BLaER1 treated with 17β-estradiol and CSF1 and Interleukin-3, amounts not matched to agents 10 nM and 100 nM (cell line): ENCODE results near the gene CKS1B.
A peak's percentile ranks its signal among the peaks of the same experiment; 100 is the strongest.

Experiments
- H3K27ac ChIP-seq, 11 experiments: shearing (Covaris generic); formaldehyde crosslinking; 2 replicates each; pipeline ENCODE4 v1.8.1; 2022
- H3K27me3 ChIP-seq, 11 experiments: shearing (Covaris generic); formaldehyde crosslinking; 2 replicates each; pipeline ENCODE4 v1.8.1; 2022
- H3K36me3 ChIP-seq, 11 experiments: shearing (Covaris generic); formaldehyde crosslinking; 2 replicates each; pipeline ENCODE4 v1.8.1; 2022
- H3K4me1 ChIP-seq, 10 experiments: shearing (Covaris generic); formaldehyde crosslinking; 2 replicates each; pipeline ENCODE4 v1.8.1; 2022
- H3K4me2 ChIP-seq, 11 experiments: shearing (Covaris generic); formaldehyde crosslinking; 2 replicates each; pipeline ENCODE4 v1.8.1; 2022
- H3K4me3 ChIP-seq, 10 experiments: shearing (Covaris generic); formaldehyde crosslinking; 2 replicates each; pipeline ENCODE4 v1.8.1; 2022
- H3K9ac ChIP-seq, 11 experiments: shearing (Covaris generic); formaldehyde crosslinking; 2 replicates each; pipeline ENCODE4 v1.8.1; 2022
- H3K9me3 ChIP-seq, 11 experiments: shearing (Covaris generic); formaldehyde crosslinking; replicated peaks in 1 of 11; 2 replicates each; pipeline ENCODE4 v1.8.1; 2022
- H4K20me1 ChIP-seq, 11 experiments: shearing (Covaris generic); formaldehyde crosslinking; 2 replicates each; pipeline ENCODE4 v1.8.1; 2022
- Cebpa-rat ChIP-seq, 11 experiments: shearing (Covaris generic); IDR thresholded peaks; 2 replicates each; pipeline ENCODE4 v1.8.1; 2022

The CKS1B gene

DNA sequence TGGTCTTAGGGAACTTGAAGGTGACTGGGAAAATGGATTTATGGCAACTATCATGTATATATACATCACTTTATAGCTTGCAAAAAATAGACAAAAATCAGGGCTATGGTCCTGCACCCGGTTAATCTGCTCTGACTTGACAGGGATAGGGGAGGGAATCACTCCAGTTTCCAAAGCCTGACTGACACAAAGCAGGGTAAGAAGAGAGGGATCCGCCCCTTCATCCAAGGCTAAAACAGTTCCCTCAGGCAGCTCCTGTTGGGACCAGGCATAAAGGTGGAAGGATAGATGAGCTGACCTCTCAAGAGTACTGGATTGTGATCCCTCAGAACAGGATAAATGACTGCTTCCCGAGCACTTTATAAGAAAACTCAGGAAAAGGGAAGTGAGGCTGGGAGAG is 19.9 kb upstream of the CKS1B start:
- Histone ChIP-seq H3K9me3 (no peaks in the 10 kb centered on the region), H3K27me3 (no peaks in the 10 kb centered on the region), H3K4me2 (peak overlapping the region; percentile 89 to 98 (median 96)), H3K4me3 (peak overlapping the region; percentile 61 to 76 (median 71)), H3K9ac (peak overlapping the region; percentile 67 to 86 (median 83)), H3K36me3 (peaks cover 30 to 46% (median 35%) of the 10 kb centered on the region in 11 experiments), H3K27ac (peak overlapping the region in 10 of 11 experiments; percentile 78 to 94 (median 86); a peak in 20 of 22 replicates), H4K20me1 (peaks cover 11 to 51% (median 30%) of the 10 kb centered on the region in 11 experiments; a peak in 14 of 22 replicates), H3K4me1 (peaks cover 78 to 90% (median 86%) of the 10 kb centered on the region in 10 experiments)
- TF ChIP-seq Cebpa-rat (IDR thresholded peaks at IDR 0.05): no peak

- peaks cover 11 to 48% (median 30%) of the 10 kb centered on the region in 11 experiments; a peak in 14 of 22 replicates for H4K20me1 ChIP-seq
- H3K4me3 ChIP-seq: peak overlapping the region; percentile 61 to 76 (median 71)
- peak overlapping the region; percentile 74 to 86 (median 83) for H3K9ac ChIP-seq
- no peaks in the 10 kb centered on the region for H3K9me3 ChIP-seq
- H3K36me3 ChIP-seq: peaks cover 31 to 46% (median 34%) of the 10 kb centered on the region in 11 experiments
- H3K27me3 ChIP-seq: no peaks in the 10 kb centered on the region
- TF ChIP-seq Cebpa-rat (IDR thresholded peaks at IDR 0.05): no peak
- H3K4me1 ChIP-seq: peaks cover 85 to 95% (median 92%) of the 10 kb centered on the region in 10 experiments
- H3K4me2 ChIP-seq: peak overlapping the region; percentile 89 to 98 (median 96)
- H3K27ac ChIP-seq: peak overlapping the region; percentile 66 to 94 (median 86)
These were observed 19.3 kb upstream of the CKS1B start for GRCh38 chr1:154955039-154955717.

GRCh38 chr1:154955718-154956543 is 18.6 kb upstream of the CKS1B start, which contains the start of gene PBXIP1:
Gene PBXIP1, minus strand, starts transcription at chr1:154956099. Its CDS starts 2,378 bp downstream, at chr1:154953721.
- Histone ChIP-seq H3K27me3 (no peaks in the 10 kb centered on the region), H4K20me1 (peaks cover 11 to 44% (median 27%) of the 10 kb centered on the region in 11 experiments; a peak in 13 of 22 replicates), H3K27ac (peak within 1 kb of the TSS; percentile 66 to 94 (median 86)), H3K9ac (peak within 1 kb of the TSS; percentile 74 to 86 (median 83)), H3K4me1 (peaks cover 86 to 96% (median 92%) of the 10 kb centered on the region in 10 experiments), H3K4me2 (peak within 1 kb of the TSS; percentile 89 to 98 (median 96)), H3K9me3 (no peaks in the 10 kb centered on the region), H3K36me3 (peaks cover 23 to 39% (median 27%) of the 10 kb centered on the region in 11 experiments), H3K4me3 (peak within 1 kb of the TSS; percentile 61 to 76 (median 71))
- TF ChIP-seq Cebpa-rat (IDR thresholded peaks at IDR 0.05): no peak

DNA sequence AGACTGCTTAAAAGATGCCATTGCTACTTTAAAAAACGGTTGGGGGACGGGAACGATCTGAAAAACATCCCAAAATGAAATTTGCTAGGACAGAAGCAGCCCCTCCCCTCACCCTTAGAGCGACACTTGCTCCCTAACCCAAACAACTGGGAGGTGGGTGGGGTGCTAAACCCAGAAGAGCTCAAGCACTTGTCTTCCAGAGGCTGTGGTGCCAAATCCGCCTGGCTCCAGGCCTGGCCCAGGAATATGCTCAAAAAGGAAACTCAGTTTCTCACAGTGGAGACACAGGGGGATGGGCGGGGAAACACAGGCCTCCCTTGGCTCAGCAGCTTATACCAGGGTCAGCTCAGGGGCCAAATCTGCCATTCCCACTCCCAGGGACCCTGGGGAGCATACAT is 17.9 kb upstream of the CKS1B start:
- peaks cover 18 to 32% (median 21%) of the 10 kb centered on the region in 11 experiments for H3K36me3 ChIP-seq
- no peaks in the 10 kb centered on the region for H3K27me3 ChIP-seq
- H3K4me1 ChIP-seq: peaks cover 80 to 90% (median 86%) of the 10 kb centered on the region in 10 experiments
- H3K9me3 ChIP-seq: no peaks in the 10 kb centered on the region
- peak overlapping the region; percentile 61 to 76 (median 71) for H3K4me3 ChIP-seq
- H3K27ac ChIP-seq: peak overlapping the region; percentile 66 to 94 (median 86); a peak in 20 of 22 replicates
- peak overlapping the region; percentile 74 to 86 (median 83); a peak in 21 of 22 replicates for H3K9ac ChIP-seq
- peak overlapping the region; percentile 89 to 98 (median 96) for H3K4me2 ChIP-seq
- H4K20me1 ChIP-seq: peaks cover 8 to 41% (median 23%) of the 10 kb centered on the region in 11 experiments; a peak in 13 of 22 replicates
- no peak for TF ChIP-seq Cebpa-rat (IDR thresholded peaks at IDR 0.05)

DNA sequence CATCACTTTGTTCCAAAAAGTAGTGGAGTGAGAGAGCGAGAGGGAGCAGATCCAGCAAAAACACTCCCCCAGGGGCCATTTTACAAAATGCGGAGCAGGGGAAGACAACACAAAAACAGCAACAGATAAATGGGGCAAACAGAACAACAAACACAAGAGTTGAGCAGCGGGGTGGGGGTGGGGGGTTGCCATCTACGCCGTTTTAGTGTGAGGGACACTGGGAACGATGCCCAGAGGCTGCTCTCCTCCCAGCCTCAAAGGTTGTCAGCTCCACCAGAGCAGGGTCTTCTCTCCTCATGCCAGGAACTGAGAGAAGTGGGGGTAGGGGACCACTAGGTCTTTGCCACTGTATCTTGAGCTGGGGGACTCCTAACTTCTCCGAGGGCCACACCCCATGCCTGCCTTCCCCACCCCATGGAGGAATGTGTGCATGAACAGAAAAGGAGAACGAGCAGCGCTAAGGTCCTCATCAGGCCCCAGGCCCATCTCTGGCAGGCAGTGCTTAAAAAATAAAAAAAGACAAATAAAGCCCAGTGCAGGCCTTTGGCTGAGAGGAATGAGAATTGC is 17.3 kb upstream of the CKS1B start:
- Histone ChIP-seq H3K4me3 (peak overlapping the region in 1 of 10 experiments; percentile 71; a peak in 1 of 20 replicates), H3K9me3 (no peaks in the 10 kb centered on the region), H3K4me1 (peaks cover 73 to 85% (median 80%) of the 10 kb centered on the region in 10 experiments), H3K4me2 (peak overlapping the region in 10 of 11 experiments; percentile 89 to 98 (median 96); a peak in 18 of 22 replicates), H4K20me1 (peaks cover 2 to 35% (median 17%) of the 10 kb centered on the region in 11 experiments; a peak in 11 of 22 replicates), H3K27ac (peak overlapping the region in 5 of 11 experiments; percentile 5 to 90 (median 82); a peak in 10 of 22 replicates), H3K27me3 (no peaks in the 10 kb centered on the region), H3K36me3 (peaks cover 17 to 30% (median 20%) of the 10 kb centered on the region in 11 experiments), H3K9ac (peak overlapping the region in 10 of 11 experiments; percentile 53 to 86 (median 83); a peak in 12 of 22 replicates)
- TF ChIP-seq Cebpa-rat (IDR thresholded peaks at IDR 0.05): no peak

DNA sequence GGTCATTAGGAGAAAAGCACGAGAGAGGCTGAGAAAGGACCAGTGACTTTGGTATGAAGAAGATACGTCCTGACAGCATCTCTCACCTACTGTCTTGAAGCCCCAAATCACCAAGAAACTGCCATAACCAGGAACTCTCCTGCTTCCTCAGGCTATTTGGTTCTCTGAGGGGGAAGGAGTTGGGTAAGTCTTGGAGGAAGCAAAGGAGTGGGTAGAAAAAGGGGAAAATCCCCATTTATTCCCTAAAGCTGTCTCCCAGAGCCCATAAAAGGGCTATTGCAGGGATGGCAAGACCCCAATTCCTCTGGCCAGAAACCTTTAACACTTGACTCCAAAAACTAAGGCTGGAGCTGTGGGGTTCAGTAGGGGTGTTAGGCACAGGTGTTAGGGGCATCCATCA is 16.4 kb upstream of the CKS1B start:
- no peaks in the 10 kb centered on the region for H3K9me3 ChIP-seq
- no peak for TF ChIP-seq Cebpa-rat (IDR thresholded peaks at IDR 0.05)
- peak overlapping the region in 7 of 11 experiments; percentile 5 to 97 (median 89); a peak in 9 of 22 replicates for H3K4me2 ChIP-seq
- peaks cover 17 to 32% (median 26%) of the 10 kb centered on the region in 11 experiments for H3K36me3 ChIP-seq
- H3K4me3 ChIP-seq: 0 out of 20 replicates have a peak overlapping the region, but pooled peaks of 2 of the 10 experiments have one; percentile 3 to 7
- peaks cover 72 to 85% (median 79%) of the 10 kb centered on the region in 10 experiments for H3K4me1 ChIP-seq
- H3K27ac ChIP-seq: peak overlapping the region in 3 of 11 experiments; percentile 24 to 54 (median 38); a peak in 3 of 22 replicates
- peaks cover 0 to 26% (median 8%) of the 10 kb centered on the region in 11 experiments; a peak in 10 of 22 replicates for H4K20me1 ChIP-seq
- peak overlapping the region in 6 of 11 experiments; percentile 15 to 81 (median 48); a peak in 7 of 22 replicates for H3K9ac ChIP-seq
- H3K27me3 ChIP-seq: no peaks in the 10 kb centered on the region

- Histone ChIP-seq H3K4me1 (peaks cover 72 to 85% (median 79%) of the 10 kb centered on the region in 10 experiments), H3K4me2 (peak overlapping the region in 9 of 11 experiments; percentile 5 to 99 (median 89); a peak in 10 of 22 replicates), H3K36me3 (peaks cover 25 to 40% (median 34%) of the 10 kb centered on the region in 11 experiments), H3K9me3 (no peaks in the 10 kb centered on the region), H3K27me3 (no peaks in the 10 kb centered on the region), H3K9ac (peak overlapping the region in 8 of 11 experiments; percentile 12 to 74 (median 36); a peak in 8 of 22 replicates), H3K27ac (peak overlapping the region in 4 of 11 experiments; percentile 17 to 54 (median 31); a peak in 5 of 22 replicates), H3K4me3 (peak overlapping the region in 3 of 10 experiments; percentile 6 to 79 (median 72); a peak in 2 of 20 replicates), H4K20me1 (peaks cover 0 to 20% (median 6%) of the 10 kb centered on the region in 11 experiments; a peak in 10 of 22 replicates)
- TF ChIP-seq Cebpa-rat (IDR thresholded peaks at IDR 0.05): no peak
These were observed 15.6 kb upstream of the CKS1B start for GRCh38 chr1:154958681-154959425.
